ENCODE results near the gene CROCC2.
"Not testable (repeated sequence)": the region's sequence is repeated elsewhere in the genome, so short reads cannot be mapped to it uniquely, and the experiment has no call there.

Gene CROCC2

DNA sequence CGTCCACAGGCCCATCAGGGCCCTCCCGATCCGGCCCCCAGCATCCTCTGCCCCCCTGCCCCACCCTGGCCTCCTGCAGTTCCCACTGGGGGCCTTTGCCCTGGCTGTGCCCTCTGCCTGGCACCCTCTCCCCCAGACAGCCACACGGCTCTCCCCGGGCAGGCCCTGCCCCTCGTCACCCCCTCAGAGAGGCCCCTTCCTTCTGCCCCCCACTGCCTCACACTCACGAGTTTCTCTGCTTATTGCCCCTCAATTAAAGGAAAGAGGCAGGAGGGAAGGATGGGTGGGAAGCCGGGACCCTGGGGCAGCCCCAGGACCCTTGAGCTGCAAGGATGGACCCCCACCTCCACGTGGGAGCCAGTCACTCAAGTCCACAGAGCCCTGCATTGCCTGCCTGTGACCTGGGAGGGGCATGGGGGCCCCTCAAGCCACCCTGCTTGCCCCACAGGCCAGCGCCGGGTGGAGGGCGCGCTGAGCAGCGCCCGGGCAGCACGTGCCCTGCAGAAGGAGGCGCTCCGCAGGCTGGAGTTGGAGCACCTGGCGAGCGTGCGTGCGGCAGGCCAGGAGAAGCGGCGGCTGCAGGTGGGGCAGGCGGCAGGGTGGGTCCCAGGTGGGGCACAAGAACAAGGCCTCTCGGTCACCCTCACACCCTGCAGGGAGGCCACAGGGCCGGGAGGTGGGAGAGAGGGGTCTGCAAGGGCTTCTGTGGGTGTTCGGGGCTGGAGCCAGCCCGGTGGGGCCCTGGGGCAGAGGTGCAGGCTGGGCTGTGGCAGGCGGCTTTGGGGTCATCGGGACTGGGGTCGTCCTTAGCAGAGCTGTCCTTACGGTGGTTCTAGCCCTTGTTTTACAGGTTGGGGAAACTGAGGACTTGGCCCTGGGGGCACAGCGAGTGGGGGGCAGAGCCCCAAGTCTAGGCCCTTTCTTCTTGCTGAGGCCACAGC is 61.8 kb downstream of the CROCC2 start:
- DNase-seq (ENCODE audit: low read depth) = no peak

DNA sequence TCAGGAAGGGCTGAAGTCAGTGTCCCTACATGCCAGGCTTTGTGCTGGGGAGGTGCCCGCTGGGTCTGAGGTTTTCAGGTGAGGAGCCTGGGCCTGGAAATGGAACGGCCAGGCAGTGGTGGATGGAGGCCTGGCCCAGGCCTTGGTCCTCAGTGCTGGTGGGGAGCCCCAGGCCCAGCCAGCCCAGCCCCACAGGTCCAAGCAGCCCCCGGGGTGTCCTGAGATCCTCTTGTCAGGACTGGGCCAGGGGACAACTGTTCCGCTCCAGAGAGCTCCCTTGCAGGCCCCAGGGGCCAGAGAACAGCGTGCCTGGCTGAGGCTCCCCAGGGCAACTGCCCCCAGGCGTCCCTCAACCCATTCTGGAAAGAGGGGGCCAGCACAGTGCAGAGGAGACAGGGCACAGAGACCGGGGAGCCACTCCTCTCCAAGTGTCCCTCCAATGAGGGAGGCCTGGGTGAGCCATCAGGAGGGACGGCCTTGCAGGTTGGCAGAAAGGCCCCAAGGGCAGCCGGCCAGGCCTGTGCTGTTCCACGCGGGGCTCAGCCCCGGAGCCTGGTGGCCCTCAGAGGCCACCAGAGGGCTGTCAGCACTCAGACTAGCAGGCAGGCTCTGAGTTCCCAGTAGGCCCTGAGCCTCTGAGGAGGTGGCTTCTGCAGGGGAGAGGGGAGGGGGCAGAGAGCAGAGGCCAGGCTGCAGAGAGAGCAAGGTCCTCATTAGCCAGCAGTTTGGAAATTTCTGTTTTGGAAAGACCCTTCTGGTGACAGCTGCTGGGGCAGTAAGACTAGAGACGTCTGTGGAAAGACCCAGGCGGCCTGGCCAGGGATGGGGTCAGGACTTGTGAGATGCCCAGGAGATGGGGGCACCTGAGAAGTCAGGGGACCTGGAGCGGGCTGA is 62.8 kb downstream of the CROCC2 start:
- DNase-seq (ENCODE audit: low read depth) = no peak

DNA sequence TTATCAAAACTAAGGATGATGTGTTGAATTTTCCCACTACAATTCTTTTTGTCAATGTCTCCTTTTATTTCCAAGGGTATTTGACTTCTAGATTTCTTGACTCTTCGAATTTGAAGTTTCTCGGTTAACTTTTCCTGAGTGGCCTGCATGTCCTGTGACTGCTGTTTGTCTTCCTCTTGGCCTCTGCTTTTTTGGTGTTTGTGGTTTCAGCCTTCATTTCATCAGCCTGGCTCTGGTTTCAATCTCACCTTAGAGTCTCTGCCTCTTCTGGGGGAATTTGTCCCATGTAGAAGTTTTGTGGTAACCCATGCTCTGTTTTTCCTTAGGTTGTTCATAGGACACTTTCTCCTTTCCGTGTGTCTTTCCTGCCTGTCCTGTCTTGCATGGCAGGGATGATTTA is 64.0 kb downstream of the CROCC2 start:
- DNase-seq (ENCODE audit: low read depth) = no peak

DNA sequence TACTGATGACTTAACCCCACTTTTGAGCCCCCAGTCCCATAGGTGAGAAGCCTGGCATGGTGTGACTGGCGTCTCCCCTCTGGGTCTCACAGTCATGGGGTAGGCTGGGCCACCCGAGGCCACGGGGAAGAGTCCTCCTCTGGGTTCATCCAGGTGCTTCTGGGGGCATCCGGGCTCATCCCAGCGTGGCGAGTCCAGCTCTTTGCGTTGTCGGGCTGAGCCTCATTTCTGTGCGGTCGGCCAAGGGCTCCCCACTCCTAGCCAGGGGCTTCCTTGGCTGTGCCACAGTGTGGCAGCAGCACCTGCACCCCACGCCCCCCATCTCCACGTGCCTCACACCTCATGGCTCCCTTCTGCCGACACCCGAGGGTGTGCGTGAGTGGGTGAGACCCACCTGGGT is 64.7 kb downstream of the CROCC2 start:
- DNase-seq (ENCODE audit: low read depth) = no peak

DNA sequence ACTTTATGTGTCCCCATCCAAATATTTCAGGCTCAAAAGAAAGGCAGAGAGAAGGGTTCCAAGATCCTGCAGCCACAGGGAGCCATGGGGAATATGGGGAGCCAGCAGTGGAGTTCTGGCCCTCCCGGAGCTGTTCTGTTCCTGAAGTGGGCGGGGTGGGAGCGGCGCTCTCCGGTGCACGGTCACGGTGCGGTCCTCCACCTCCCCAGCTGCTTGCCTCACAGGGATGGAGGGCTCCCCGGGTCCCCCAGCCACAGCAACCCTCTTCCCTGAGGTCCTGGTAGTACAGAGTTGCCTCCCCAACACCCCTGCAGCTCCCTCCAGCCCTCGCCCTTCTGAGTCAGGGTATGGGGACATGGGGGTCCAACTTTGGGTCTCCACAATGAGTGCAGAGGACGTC is 66.1 kb downstream of the CROCC2 start:
- no peak for DNase-seq (ENCODE audit: low read depth)

DNA sequence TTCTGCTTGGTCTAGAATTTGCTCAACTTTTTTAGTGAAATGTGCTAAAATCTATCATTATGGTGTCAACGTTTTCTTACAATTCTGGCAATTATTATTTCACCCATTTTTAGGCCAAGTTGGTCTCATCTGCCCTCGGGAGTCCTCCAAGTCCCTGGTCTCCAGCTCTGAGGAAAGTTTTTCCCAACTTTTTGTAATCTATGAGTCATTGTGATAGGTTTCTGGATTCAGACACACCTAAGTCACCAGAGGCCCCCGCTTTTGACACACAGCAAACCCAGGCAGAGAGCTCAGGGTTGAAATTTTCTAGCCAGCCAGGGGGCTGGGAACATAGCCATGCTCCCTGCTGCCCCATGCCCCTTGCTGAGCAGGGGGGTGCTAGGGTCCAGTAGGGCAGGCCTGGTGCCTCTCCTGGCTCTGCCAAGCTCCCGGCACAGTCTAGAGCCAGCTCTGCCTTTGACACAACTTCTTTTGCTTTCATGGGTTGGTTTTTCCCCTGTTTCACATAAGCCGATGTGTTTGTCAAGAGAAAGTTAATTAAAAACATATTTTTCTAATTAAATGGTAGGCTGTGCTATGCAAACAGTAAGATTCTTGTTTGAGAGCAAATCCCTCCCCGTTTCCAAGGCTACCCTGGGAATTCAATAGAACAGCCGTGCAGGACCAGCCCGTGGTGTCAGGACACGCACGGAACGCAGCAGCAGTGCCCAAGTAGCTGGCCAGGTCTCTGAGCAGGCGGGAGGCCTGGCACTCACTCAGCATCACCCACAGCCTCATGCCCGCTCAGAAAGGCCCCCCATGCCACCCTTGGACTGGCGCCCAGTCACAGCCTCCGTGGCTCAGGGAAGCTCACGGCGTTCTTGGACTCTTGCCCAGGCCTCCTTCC is 66.7 kb downstream of the CROCC2 start:
- no peak for DNase-seq (ENCODE audit: low read depth)

DNA sequence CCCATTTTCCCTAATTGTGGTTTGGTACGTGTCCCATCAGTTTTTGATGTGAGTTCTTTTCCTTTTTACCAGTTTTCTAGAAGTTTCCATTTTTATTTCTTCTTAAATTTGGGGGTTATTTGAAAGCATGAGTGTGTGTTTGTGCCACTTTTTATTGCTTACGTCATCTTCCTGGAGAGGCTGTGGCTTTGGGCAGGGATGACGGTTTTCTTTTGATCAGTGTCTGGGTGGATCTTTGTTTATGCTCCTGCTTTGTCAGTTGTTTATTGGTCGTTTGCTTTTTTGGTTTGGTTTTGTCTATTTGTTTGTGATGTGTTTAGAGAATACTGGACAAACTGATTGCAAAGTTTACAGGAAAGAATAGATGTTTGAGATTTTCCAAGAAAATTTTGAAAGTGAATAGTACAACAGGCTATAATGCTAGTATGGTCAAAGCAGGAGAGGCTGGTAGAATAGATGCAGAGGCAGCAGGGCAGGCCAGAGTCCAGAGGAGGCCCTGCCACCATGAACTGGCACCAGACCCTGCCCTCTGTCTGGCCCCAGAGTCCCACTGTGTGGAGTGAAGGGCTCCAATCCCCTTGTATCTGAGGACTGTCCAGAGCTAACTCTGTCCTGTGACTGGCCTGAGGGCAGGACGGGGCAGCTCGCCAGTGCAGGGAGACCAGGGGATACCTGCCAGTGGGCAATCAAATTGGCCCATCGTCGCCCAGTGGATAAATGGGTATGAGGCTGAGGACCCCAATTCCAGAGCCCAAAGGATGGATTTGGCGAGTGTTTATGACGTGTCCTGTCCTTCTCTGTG is 68.8 kb downstream of the CROCC2 start:
- DNase-seq (ENCODE audit: low read depth) = no peak

DNA sequence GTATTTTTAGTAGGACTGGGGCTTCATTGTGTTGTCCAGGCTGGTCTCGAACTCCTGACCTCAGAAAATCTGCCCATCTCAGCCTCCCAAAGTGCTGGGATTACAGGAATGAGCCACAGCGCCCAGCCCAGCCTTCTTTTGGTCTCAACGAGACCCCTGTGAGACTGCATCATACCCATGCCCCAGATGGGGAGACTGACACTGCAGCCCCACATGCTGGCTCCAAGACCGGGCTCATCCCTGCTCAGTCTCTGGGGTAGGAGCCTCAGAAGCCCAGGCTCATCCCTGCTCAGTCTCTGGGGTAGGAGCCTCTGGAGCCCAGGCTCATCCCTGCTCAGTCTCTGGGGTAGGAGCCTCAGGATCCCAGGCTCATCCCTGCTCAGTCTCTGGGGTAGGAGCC is 69.8 kb downstream of the CROCC2 start:
- not testable (repeated sequence) for DNase-seq (ENCODE audit: low read depth)

DNA sequence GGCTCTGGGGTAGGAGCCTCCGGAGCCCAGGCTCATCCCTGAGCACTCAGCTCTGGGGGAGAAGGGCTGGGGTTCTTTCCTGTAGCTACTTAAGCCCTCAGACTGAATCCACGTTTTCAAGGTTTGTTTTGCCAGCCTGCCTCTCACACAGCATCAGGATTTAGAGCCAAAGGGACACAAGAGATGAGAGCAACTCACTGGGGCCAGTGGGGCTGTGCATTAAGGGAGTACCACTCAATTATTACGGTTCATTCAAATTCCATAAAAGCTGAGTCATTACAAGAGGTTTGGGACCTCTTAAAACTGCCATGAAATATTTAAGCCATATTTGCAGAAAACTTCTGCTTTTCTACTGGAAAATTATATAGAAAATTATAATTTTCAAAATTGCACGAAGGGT is 75.1 kb downstream of the CROCC2 start:
- DNase-seq (ENCODE audit: low read depth) = no peak

DNA sequence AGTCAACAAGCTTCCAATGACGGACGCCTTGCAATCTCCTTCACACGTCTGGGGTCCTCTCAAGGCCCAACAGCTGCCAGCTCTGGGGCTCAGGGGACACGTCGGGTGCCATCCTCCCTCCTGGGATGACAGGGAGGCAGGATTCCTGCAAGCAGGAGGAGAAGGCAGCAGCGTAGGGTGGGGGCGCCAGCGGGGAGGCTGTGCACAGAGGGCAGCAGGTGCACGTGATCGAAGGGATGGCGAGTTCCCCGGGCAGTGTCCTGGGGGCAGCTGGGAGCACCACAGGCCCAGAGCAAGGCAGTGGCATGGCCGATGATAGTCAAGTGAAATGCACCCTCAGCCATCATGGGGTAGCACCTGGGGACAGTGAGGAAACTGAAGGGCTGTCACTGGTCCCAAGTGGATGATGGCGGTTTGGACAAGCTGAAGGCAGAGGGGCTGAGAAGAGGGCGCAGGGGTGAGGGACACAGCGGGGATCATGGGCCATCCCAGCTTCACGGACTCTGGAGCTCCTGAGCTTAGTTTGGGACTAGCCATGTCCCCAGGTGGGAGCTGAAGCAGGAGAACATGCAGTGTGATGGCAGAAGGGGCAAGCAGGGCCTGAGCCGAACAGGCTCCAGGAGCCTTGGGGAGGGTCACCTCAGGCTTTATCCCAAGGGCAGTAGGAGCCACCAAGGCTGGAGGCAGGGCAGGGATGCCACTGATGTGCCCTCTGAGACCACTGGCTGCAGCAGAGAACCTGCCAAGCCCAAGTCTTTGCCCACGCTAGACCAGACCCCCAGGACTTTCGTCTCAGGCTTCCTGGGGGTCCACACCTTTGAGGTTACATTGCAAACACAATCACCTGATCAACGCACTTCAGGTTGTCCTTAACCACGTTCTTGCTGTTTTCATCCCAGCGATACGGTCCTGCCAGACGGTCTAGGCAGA is 76.0 kb downstream of the CROCC2 start:
- DNase-seq (ENCODE audit: low read depth) = no peak

DNA sequence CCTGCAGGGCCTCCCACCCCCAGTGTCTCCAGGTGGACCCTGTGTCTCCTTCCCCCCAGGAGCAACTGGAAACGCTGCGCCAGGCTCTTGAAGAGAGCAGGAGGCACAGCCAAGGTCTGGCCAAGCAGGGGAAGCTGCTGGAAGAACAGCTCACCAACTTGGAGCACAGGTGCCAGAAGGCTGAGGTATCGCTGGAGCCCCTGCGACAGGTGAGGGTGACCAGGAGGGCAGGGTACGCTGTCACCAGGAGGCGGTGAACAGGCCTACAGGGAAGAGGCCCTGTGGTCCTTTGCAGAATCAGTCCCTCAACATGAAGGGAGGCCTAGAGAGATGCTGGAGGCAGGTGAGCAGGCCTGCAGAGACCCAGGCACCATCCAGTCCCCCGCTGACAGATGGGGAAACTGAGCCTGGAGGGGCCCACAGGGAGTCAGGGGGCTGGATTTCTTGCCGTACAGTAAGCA is 76.7 kb downstream of the CROCC2 start:
- DNase-seq (ENCODE audit: low read depth) = no peak

DNA sequence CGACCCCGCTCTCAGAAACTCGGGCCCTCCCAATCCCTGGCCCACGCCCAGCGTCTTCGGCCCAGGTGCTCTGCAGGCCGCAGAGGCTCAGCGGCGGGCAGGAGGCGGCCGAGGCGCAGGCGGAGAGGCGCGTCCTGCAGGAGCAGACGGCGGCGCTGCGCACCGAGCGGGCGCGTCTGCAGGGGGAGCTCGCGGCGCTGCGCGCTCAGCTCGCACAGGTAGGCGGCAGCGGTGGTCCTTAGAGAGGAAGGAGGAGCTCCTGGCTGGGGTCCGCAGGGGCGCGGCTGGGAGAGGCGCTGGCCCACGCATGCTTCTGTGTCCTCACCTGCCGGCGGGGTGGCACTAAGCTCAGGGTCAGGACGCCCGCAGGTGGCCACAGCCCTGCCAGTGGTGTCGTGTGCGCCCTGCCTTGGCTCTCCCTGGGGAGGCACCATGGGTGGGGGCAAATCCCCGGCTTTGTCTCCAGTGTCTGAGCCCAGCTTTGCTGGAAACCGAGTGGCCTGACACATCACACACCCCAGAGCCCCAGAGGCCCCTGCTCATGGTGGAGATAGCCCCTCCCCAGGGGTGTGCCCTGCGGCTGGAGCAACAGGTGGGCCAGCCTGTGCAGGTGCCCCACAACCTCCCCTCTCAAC is 77.3 kb downstream of the CROCC2 start:
- no peak for DNase-seq (ENCODE audit: low read depth)

DNA sequence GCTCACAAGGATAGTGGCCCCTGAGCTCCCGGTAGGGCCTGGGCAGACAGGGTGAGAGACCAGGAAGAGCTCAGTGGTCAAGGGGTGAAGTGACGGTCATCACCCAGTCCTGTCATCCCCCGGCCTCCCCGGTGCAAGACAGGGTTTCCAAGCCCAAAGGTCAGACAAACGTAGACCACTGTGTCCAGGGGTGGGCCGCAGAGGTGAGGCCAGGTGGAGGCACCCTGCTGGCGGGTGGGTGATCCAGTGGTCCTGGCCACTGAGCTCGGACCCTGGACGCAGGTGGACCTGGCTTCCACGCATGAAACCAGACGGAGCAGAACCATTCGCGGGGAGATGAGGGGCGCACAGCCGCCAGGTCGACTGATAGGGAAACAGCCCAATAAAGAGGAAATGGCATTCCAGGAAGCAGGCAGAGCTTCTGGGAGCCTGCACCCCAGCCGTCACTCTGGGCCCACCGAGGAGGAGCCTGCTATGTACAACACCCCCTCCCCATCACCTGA is 77.9 kb downstream of the CROCC2 start:
- no peak for DNase-seq (ENCODE audit: low read depth)

DNA sequence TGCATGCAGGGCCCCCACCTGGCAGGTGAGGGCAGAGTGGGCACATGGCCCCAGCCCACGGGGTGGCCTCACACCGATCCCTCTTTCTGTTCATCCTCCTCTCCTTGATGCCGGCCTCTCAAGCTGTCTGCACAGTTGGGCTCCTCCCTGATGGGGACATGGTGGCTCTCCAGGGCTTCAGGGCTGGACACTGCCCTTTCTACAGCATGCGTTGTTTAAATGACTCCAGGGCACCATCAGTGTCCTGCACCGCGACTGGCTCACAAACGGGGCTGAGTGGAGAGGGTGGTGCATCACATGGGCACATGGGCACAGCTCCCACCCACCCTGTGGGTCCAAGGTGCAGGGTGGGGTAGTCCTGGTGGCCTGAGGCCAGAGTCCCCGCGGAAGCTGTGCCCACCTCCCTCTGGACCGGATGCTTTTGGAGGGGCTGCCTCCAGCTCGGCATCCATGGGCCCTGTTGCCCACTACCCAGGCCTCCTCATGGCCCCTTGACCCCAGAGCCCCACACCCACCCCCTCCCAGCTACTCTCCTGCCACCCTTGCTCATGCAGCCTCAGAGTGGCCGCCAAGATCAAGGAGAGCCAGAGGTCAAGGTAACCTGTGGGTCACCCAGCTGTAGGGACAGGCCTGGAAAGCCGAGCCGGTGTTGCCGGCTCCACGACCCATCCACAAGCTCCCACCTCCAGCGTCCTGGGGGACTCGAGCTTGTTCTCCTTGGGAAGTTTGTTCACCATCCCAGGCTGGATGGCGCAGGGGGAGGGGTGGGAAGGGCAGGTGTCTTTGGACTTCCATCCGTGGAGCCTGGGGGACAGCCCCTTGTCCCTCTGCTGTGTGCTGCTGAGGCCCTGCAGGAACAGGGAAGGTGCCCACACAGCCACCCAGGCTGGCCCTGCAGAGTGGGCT is 80.0 kb downstream of the CROCC2 start:
- DNase-seq (ENCODE audit: low read depth) = no peak

DNA sequence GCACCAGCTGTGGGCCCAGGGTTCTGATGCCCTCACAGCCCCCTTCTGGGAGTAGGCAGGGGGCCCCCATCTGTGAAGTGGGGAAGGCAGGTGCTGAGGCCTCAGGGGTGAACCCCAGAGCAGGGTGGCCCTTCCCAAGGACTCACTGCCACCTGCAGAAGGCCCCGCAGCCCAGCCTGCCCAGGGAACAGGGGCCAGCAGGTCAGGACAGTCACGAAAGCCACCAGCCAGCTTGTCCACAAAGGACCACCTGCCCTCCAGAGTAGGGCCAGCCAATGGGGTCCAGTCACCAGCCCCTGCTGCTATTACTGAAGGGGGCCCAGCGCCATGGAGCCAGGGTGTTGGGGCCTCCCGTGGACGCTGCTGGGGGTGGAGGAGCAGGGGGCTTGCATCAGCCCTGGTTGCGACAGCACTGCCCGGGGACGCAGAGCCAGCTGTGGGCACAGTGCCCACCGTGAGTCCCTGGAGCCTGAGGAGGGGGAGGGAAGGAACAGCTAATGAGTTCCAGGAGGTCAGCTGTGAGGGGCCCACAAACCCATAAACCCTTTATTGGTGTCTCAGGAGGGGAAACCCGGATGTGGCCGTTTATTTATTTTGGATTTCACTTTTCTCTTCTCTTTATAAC is 80.8 kb downstream of the CROCC2 start:
- no peak for DNase-seq (ENCODE audit: low read depth)

DNA sequence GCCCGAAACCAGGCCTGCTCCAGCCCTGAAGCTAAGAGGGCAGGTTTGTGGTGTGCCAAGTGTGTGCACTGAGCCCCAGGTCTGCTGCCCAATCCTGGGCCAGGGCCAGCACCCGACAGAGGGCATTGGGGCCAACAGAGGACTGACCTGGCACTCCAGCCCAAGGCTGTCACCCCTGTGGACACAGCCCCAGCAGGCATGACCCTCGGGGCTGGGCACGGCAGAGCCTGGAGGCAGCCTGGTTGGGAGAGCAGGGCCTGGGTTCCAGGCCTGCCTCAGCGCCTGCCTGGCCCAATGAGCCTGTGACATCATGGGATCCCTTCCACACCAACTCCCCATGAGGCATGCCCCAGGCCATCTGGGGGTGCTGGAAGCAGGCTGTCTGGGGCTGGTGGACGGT is 81.5 kb downstream of the CROCC2 start:
- no peak for DNase-seq (ENCODE audit: low read depth)

DNA sequence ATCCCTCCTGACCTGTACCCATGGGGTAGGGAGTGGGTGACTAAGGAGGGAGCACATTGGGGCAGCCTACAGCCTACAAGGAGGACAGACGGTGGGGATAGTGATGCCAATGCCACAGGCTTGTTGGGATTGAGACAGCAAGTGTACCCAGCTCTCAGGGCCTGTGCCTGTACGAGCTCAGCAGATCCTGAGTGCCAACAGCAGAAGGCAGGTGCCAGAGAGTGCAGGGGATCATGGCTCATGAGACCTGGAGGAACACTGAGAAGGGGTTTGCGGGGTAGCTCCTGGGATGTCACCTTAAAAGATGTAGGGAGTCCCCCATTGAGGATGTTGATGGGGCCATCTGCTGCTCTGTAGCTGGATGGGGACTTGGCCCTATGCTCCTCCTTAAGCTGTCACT is 82.0 kb downstream of the CROCC2 start:
- DNase-seq (ENCODE audit: low read depth) = no peak
